ENCODE results near the gene FGFRL1. TPM values are rescaled to one million over a fixed set of nuclear protein-coding genes. Genes with fewer than 3 reads are reported as not detected.

FGFRL1 gene
- total and polyA plus RNA-seq, 10 donors, result 1.4 to 20.6 (median 9.5) TPM

- no peaks in the 10 kb centered on the region for H3K36me3 ChIP-seq
- DNase-seq, result no peak
- intact Hi-C loops (cut with DNase I; ENCODE audit: low total_unique reads), result no loop called here
- no peak overlapping the region for H3K27ac ChIP-seq
- TF ChIP-seq POLR2A (IDR thresholded peaks at IDR 0.05) (no peak), POLR2AphosphoS5 (IDR thresholded peaks at IDR 0.05) (no peak), CTCF (IDR thresholded peaks at IDR 0.05 in 8 of 11, conservative IDR thresholded peaks at IDR 0.05 in 3 of 11) (no peak)
- 77 to 85% (median 84%) methylated on average over 16 to 26 of the region's 26 CpGs for WGBS, 5 donors
- no peaks in the 10 kb centered on the region for H3K9me3 ChIP-seq
- peaks cover 0 to 9% (median under 1%) of the 10 kb centered on the region in 6 donors for H3K4me1 ChIP-seq
- no peak overlapping the region for H3K4me3 ChIP-seq
- peaks cover 0 to 64% (median 26%) of the 10 kb centered on the region in 7 donors for H3K27me3 ChIP-seq (replicated peaks in 1 of 7)
These were observed 24.1 kb downstream of the FGFRL1 start for GRCh38 chr4:1035510-1035909.

GRCh38 chr4:1036095-1036494 lies 24.7 kb downstream of the FGFRL1 start:
- Histone ChIP-seq H3K36me3 (no peaks in the 10 kb centered on the region), H3K9me3 (no peaks in the 10 kb centered on the region), H3K27me3 (replicated peaks in 1 of 7) (peaks cover 0 to 63% (median 20%) of the 10 kb centered on the region in 7 donors), H3K4me3 (no peak overlapping the region), H3K4me1 (peaks cover 0 to 3% (median 0%) of the 10 kb centered on the region in 6 donors), H3K27ac (no peak overlapping the region)
- WGBS, 5 donors, result 81 to 94% (median 88%) methylated on average over 9 to 15 of the region's 15 CpGs
- intact Hi-C loops (cut with DNase I; ENCODE audit: low total_unique reads), result no loop called here
- TF ChIP-seq POLR2AphosphoS5 (IDR thresholded peaks at IDR 0.05), result no peak
- no peak for TF ChIP-seq CTCF (IDR thresholded peaks at IDR 0.05 in 8 of 11, conservative IDR thresholded peaks at IDR 0.05 in 3 of 11)
- TF ChIP-seq POLR2A (IDR thresholded peaks at IDR 0.05), result no peak
- DNase-seq, result no peak

- DNase-seq, result no peak
- Histone ChIP-seq H3K27ac (no peak overlapping the region), H3K4me1 (peaks cover 0 to 4% (median 0%) of the 10 kb centered on the region in 6 donors), H3K36me3 (no peaks in the 10 kb centered on the region), H3K4me3 (no peak overlapping the region), H3K9me3 (no peaks in the 10 kb centered on the region), H3K27me3 (replicated peaks in 1 of 7) (peaks cover 0 to 62% (median 11%) of the 10 kb centered on the region in 7 donors)
- 78 to 92% (median 87%) methylated on average over 8 to 26 of the region's 26 CpGs for WGBS, 5 donors
- TF ChIP-seq POLR2AphosphoS5 (IDR thresholded peaks at IDR 0.05) (no peak), POLR2A (IDR thresholded peaks at IDR 0.05) (no peak), CTCF (IDR thresholded peaks at IDR 0.05 in 8 of 11, conservative IDR thresholded peaks at IDR 0.05 in 3 of 11) (no peak)
- intact Hi-C loops (cut with DNase I; ENCODE audit: low total_unique reads), result no loop called here
These were observed 25.8 kb downstream of the FGFRL1 start for GRCh38 chr4:1036976-1037810.

GRCh38 chr4:1038948-1039492 lies 27.6 kb downstream of the FGFRL1 start:
- no peak for TF ChIP-seq POLR2AphosphoS5 (IDR thresholded peaks at IDR 0.05)
- no peak for TF ChIP-seq POLR2A (IDR thresholded peaks at IDR 0.05)
- no peak for TF ChIP-seq CTCF (IDR thresholded peaks at IDR 0.05 in 8 of 11, conservative IDR thresholded peaks at IDR 0.05 in 3 of 11)
- Histone ChIP-seq H3K4me3 (no peak overlapping the region), H3K9me3 (no peaks in the 10 kb centered on the region), H3K27me3 (replicated peaks in 1 of 7) (peaks cover 0 to 55% (median 9%) of the 10 kb centered on the region in 7 donors), H3K27ac (no peak overlapping the region), H3K4me1 (peaks cover 0 to 12% (median 1%) of the 10 kb centered on the region in 6 donors), H3K36me3 (no peaks in the 10 kb centered on the region)
- intact Hi-C loops (cut with DNase I; ENCODE audit: low total_unique reads), result no loop called here
- 88 to 90% (median 89%) methylated on average over 7 to 16 of the region's 16 CpGs for WGBS, 5 donors
- no peak for DNase-seq

Data from spleen (tissue), 11 donors.